Fibroblast of skin of right biceps (primary cell): ENCODE data around the gene COPE.
"Not testable (repeated sequence)": the region's sequence is repeated elsewhere in the genome, so short reads cannot be mapped to it uniquely, and the experiment has no call there.

Experiments
- DNase-seq: peaks from one replicate; pipeline ENCODE4 v3.0.0-alpha.2; 2013

Gene COPE

DNA sequence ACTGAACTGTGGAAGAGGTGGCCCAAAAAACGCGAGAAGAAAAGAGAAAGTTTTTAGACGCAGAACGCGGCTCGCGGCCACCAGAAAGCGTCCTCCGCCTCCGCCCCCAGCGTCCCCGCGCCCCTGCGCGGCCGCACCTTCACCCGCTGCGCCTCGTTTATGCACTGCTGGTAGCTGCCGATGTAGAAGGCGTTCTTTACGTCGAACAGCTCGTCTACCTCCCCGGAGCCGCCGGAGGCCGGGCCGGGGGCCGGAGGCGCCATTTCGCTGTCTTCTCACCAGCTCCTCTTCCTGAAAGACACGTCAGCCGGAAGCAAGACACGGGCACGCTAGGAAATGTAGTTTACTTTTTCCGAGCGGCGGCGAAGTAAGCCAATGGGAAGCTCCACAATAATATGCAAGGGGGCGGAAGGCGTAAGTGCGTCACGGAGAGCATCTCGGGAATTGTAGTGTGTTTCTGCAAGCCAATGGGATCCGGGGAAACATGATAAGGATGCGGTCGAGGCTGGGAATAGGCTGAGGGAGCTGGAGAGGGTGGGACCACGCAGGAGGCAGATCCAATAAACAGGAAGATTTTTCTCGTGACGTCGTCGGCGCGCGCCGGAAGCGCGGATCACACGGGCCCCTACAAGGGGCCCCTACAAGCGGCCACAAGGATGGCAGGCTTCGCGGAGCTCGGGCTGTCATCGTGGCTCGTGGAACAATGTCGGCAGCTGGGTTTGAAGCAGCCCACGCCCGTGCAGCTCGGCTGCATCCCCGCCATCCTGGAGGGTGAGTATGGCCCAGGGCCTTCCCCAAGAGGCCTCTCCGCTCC, at the start of gene COPE, which contains the start of gene DDX49:
COPE (minus strand) TSS at position 302 of the 814 bp plus-strand sequence; CDS start at position 263, 39 bp downstream.
DDX49 (plus strand) TSS at position 630 of the 814 bp plus-strand sequence; CDS start at position 657, 27 bp downstream.
- DNase-seq, result peak; percentile 100

DNA sequence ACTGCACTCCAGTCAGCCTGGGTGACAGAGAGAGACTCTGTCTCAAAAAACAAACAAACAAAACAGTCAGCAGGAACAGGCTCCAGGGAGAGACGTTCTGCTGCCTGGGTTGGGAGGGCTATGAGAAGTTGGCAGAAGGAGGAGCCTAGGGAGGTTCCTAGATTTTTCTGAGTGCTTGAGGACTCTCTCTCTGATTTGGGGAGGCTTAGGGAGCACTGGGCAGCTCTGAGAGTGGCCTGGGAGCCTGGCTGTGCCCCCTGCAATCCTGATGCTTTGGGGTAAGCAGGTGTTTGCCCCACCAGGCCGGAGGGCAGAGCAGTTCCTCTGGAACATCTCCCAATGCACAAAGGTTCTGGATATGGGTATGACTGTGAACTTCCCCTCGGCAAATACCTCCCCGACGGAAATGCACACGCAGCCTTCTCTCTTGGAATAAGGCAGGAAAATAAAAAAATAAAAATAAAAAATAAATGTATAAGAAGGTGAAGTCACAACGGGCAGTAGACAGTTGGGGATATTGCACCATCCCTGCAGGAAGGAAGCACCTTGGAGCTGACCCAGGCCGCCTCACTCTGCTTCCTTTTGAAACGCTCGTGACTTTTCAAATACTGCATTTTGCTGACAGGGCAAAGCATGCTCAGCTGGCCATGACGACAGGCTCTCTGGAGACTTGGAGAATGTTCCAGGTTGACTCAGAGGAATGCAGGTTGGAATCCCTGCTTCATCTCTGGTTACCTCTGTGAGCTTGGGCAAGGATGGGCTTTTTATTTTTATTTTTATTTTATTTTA, 48.4 kb upstream of the COPE start:
- DNase-seq, result peak; percentile 56

DNA sequence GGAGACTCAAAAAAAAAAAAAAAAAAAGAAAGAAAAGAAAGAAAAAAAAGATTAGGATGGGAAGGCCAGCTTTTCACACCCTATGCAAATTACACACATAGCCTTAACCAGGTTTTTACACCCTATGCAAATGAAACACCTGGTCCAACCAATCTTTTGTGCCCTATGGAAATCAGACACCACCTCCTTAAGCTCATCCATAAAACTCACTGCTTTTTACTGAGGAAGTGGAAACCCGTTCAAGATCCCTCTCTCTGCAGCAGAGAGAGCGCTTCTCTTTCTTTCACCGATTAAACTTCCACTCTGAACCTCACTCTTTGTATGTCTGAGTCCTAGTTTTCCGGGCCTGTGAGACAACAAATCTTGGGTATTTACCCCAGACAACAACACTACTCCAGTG, 47.1 kb upstream of the COPE start:
- DNase-seq, result no peak

DNA sequence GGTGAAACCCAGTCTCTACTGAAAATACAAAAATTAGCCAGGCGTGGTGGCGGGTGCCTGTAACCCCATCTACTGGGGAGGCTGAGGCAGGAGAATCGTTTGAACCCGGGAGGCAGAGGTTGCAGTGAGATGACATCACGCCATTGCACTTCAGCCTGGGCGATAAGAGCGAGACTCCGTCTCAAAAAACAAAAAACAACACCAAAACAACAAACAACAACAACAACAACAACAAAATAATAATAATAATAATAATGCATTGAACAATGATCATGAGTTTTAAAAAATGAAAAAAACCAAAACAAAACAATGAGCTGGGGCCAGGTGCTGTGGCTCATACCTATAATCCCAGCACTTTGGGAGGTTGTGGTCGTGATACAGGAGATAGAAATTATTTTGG, 44.9 kb upstream of the COPE start:
- no peak for DNase-seq

DNA sequence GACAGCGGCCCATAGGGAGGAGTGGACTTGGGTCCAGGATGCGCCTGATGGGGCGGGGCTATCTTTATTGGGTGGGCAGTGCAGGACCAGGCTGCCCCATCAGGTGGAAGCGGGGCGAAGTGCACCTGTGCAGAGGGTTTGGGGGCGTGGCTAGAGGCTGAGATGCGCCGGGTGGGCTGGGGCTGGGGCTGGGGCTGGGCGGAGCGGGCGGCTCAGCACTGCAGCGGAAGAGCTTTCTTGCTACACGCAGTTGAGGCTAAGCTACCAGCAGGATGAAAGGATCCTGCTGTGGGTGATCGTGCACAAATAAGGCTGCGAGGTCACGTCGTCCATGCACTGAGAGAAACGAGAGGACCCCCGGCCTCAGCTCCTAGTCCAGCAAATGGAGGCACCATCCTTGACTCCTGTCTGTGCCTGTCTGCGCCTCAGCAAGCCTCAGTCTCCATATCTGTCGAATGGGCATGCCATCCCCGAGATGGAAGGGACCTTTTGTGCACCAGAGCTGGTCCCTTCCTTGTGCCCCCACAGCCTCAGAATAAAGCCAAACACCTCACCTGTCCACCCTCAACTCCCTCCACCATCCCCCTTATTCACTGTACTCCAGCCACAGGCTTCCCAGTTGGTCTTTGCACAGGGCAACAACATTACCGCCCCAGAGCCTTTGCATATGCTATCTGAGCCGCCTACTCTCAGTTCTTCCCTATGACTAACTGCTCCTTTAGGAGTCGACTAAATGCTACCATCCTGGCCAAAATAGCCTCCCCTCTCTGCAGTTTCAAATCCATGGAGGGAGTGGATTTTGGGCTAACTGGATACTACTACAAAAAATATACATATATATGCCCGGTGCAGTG, 42.8 kb upstream of the COPE start:
- DNase-seq, result no peak

DNA sequence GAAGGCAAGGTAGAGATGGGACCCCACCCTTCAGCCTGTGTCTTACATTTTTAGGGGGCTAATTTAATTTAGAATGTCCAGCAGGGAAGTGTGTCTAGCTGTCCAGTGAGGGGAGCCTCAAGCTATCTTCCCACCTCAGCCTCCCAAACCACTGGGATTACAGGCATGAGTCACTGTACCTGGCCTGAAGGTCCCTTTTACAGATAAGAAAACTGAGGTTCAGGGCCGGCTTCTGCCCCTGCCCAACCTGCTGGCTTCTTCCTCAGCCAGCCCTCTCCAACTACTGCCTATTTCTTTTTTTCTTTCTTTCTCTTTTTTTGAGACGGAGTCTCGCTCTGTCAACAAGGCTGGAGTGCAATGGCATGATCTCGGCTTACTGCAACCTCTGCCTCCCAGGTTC, 41.2 kb upstream of the COPE start:
- no peak for DNase-seq

DNA sequence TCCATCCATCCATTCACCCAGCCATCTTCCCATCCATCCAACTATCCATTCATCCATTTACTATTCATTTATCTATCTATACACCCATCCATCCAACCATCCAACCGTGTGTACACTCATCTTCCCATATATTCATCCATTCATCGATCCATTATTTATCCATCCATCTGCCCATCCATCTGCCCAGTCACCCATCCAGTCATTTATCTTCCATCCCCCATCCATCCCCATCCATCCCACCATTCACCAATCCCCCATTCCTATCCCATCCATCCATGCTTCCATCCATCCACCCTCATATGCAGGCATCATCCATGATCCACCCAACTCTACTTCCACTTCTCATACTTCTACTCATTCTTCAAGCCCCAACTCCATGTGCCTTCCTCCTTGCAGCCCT, 35.9 kb upstream of the COPE start:
- no peak for DNase-seq

DNA sequence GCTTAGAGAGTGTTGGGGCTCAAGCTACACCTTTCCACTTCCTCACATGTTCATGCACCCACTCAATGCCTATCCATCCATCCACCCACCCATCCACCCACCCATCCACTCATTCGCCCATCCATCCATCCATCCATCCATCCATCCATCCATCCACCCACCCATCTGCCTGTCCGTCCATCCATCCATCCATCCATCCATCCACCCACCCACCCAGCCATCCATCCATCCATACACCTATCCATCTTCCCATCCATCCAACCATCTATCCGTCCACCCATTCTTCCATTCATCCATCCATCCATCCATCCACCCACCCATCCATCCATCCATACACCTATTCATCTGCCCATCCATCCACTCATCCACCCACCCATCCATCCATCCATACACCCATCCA, 34.9 kb upstream of the COPE start:
- DNase-seq, result no peak

DNA sequence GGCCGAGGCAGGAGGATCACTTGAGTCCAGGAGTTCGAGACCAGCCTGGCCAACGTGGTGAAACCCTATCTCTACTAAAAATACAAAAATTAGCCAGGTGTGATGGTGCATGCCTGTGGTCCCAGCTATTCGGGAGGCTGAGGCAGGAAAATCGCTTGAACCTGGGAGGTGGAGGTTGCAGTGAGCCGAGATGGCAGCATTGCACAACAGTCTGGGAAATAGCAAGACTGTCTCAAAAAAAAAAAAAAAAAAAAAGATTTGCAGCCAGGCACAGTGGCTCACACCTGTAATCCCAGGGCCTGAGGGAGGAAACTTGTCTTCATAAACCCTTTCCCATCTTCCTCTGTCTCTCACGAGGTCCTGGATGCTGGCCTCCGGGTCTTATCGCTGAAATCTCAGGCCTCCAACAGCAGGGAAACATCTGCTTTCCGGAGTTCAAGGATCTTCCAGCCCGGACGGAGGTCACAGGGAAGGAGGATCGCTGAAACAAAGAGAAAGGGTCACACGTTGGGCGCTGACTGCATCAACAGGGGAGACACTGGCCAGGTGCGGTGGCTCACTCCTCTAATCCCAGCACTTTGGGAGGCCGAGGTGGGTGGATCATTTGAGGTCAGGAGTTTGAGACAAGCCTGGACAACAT, 33.3 kb upstream of the COPE start:
- not testable (repeated sequence) for DNase-seq

DNA sequence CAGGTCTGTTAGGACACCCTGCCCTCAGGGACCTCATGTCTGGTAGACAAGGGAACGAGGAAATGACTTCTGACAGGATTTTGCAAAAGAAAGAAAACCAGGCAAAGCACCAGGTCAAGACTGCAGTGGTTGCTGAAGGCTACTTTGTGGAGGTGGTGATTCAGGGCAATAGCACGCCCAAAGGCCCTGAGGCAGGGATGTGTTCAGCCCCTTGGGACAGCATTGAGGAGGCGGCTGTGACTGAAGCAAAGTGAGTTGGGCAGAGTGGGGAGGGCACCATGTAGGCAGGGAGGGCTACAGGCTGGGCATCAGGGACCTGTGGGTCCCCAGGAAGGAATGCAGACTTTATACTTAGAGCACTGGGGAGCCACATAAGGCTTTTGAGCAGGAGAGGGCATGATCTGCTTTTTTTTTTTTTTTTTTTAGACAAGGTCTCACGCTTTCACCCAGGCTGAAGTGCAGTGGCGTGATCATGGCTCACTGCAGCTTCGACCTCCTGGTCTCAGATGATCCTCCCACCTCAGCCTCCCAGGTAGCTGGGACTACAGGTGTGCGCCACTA, 32.6 kb upstream of the COPE start:
- peak; percentile 12 for DNase-seq

DNA sequence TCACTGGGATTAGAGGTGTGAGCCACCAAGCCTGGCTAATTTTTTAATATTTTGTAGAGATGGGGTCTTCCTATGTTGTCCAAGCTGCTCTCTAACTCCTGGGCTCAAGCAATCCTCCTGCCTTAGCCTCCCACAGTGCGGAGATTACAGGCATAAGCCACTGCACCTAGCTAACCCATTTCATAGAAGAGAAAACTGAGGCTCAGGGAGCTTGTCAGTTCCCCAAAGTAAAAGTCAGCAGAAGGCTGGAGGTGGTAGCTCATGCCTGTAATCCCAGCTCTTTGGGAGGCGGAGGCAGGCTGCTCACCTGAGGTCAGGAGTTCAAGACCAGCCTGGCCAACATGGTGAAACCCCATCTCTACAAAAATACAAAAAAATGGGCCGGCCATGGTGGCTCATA, 30.7 kb upstream of the COPE start:
- DNase-seq, result no peak

DNA sequence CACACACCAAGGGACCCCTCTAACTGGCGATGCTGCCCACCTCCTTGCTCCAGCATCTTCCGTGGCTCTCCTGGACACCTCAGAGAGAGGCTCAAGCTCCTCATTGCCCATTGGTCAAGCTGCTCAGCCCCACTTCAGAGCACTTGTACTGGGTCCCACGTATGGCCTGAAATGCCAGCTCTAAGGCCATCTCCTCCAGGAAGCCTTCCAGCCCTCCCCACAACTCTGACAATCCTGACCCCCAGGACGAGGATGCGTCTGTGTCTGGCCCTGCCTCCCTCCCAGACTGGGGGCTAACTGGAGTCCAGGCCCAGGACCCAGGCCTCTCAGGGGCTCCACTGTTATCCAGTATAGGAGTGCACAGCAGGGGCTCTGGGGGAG, 29.8 kb upstream of the COPE start:
- no peak for DNase-seq

DNA sequence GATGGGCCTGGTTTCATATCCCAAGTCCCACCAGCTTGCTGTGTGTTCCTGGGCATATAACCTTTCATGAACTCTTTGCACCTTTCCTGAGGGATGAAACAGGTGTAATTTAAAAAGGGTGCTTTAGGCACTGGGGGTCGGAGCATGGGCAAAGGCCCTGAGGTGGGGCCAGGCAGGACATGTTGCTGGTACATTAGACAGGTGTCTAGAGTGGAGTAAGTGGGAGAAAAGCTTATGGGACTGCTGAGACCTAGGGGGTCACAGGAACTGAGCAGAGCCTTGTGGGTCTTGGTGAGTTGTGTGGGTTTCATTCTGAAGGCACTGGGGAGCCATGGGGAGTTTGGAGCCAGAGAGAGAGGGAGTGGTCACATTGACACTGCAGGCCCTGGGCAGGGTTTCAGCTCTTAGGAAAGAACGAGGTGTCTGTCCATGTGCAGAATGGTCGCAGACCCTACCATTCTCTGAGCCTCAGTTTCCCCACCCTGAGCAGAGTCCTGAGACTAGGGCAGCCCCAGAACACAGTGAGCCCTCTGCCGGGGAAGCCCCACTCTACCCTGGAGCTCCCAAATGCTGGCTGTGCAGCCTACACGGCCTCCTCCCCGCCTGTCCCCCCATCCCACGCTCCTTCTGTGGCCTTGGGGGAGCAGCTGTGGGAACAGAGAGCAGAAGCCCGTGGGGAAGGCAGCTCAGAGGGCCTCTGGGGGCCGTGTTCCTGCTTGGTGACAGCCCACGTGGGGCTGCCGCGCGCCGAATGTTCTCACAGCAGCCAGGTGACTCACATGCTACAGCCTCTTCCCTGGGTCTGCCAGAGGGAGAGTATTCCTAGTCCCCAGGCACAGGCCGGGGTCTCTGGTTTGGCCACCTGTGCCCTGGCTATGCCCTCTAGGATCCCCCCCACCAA, 29.1 kb upstream of the COPE start:
- no peak for DNase-seq

DNA sequence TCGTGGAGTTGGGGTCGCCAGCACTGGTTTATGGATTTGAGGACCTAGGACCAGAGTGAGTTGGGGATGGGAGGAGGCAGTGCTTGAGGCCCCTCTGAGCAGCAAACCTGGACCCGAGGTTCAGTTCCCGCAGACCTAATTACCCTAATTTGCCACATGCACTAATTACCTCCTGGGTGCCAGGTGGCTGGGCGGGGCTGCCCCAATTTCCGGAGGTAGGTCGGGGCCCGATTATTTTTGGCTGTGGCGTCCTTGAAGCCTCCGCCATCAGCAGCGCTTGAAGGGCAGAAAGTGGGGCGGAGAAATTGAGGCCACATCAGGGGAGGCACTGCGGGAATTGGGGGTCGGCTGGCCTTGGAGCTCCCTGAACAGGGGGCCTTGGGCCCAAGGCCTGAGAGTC, 27.7 kb upstream of the COPE start:
- DNase-seq, result no peak

DNA sequence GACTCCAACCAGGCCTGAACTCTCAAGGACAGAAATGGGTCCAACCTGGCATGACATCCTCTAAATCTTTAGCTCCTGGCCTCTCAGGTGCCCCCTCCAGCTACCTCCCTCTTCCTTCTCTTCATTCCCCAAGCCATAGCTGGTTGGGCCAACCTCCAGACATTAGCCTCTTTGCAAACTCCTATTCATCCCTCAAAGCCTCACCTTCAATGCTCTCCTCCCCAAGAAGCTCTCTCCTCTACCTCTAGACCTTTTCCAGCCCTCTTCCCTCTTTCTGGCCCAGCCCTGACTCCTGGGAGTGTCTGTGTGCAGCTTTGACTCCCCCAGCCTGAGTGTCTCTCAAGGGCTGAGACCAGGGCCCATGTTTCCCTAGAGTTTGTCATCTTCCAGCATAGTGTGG, 27.1 kb upstream of the COPE start:
- DNase-seq, result no peak

DNA sequence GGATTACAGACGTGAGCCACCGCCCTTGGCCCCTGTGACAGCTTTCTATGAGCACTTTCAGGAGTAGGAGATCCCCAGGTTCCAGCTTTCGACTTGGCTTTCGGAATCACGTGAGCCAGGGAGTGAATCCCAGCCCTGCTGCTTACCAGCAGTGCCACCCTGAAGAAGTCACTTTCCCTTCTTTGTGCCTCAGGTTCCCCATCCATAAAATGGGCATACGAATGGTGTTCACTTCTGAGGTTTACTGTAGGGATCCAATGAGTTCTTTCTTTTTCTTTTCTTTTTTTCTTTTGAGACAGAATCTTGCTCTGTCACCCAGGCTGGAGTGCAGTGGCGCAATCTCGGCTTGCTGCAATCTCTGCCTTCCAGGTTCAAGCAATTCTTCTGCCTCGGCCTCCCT, 26.1 kb upstream of the COPE start:
- DNase-seq, result no peak

DNA sequence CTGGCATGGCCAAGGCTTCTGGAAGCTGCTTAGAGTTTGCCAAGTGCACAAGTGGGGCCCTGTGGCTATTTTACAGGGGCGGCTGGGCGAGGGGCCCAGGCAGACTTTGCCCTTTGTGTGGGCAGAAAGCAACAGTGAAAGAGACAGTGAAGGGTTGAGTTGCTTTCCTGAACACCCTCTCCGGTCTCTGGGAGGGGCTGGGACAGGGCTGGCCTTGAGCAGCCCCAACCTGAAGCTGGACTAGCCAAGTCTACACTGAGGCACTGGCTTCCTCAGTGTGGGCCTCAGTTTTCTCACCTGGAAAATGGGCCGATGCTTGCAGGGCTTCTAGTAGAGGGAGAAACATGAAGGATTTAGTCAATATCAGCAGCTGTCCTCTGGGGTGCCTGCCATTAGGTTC, 24.3 kb upstream of the COPE start:
- DNase-seq, result no peak

DNA sequence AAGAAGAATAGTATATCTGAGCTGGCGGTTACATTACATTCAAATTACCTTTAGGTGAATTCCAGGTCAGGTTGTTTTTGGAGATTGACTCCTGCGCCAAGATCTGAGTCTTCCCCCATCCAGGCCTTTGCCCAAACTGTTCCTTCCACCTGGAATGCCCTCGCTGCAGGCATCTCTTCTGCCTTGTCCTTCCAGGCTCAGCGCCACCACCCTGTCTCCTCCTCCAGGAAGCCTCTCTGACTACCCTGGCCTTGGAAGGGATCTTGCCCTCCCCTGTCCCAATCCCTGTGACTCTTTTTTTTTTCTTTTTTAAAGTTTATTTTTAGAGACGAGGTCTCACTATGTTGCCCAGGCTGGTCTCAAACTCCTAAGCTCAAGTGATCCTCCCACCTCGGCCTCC, 23.5 kb upstream of the COPE start:
- DNase-seq, result no peak

DNA sequence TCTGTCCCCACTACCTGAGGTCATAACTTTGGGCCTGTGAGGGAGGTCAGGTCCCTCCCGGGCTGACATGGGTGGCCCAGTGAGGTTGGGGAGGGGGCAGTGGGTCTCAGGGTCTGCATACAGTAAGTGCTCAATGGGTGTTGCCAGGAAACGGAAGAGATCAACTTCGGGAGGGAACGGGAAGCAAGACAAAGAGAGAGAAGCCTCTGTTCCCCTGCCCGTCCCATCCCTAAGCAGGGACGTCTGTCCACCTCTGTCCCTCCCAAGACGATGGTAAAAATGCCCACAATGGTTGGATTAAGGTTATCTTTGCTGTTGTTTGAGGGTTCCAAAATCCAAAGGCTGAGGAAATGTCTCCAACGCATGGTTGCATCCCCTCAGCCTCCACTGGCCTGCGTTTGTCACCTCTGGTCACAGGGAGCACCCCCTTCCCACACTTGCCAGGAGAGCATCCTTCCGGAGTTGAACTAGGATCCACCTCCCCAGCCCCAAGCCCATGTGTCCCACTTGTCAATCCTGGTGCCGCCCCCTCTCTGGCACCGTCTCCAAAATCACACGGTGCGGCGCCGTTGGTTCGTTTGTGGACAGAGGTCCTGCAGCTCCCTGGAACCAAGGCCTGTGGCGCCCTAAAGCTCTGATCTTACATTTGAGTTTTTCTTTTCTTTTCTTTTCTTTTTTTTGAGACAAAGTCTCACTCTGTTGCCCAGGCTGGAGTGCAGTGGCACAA, 22.6 kb upstream of the COPE start:
- no peak for DNase-seq

DNA sequence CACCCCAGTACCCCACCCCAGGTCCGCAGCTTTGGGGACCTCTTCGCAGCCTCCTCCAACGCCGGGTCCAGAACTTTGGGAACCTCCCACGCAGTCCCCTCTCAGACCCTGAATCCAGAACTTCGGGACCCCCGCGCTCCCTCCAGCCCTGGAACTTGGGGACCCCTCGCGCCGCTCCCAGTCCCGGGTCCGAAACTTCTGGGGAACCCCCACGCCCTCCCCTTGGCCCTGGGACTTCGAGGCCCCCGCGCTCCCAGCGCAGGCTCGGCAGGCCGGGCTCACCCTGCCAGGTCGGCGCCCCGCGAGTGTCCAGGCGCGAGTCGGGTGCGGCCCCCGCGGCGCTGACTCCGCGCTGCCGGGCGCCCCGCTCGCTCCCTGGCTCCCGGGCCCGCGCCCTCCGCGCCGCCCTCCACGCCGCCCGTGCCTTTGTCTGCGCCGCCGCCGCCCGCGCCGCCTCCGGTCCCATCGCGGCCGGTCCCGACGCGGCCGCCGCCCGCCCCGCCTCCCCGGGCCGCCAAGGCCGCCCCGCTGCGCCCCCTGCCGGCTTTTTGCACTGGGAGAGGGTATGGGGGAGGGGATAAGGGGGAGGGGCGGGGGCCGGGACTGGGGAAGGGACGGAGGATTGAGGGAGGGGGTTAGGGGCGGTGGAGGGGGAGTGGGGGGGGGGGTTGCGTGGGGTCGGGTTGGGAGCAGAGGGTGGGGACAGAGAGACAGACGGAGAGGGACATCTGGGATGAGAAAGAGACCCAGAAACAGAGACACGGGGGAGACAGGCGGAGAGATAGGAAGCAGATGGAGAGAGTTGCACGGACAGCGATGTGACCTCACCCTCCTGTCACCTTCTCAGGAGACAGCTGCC, 21.8 kb upstream of the COPE start, which contains the start of gene HOMER3:
HOMER3 (minus strand) TSS at position 449 of the 859 bp plus-strand sequence. CDS start 2,235 bp downstream, outside the sequence.
- DNase-seq, result peak; percentile 70
